NT2/D1 (cell line): ENCODE data around the gene HCFC1.

Source experiments
- DNase-seq: peaks from one replicate; pipeline ENCODE4 v3.0.0-alpha.2; 2011; ENCODE audit warnings: low read depth, low spot score
- H3K27me3 ChIP-seq: 2 replicates; pipeline ENCODE4 v1.6.0; 2011; ENCODE audit warnings: mild to moderate bottlenecking; ENCODE audit not compliant: insufficient read length, insufficient read depth
- H3K36me3 ChIP-seq: 2 replicates; pipeline ENCODE4 v1.6.1; 2011; ENCODE audit warnings: mild to moderate bottlenecking, low read length, mixed read lengths; ENCODE audit not compliant: insufficient read depth, insufficient read length
- H3K4me1 ChIP-seq: 2 replicates; pipeline ENCODE4 v1.5.1; 2011; ENCODE audit not compliant: insufficient read depth, insufficient read length
- H3K4me3 ChIP-seq: 2 replicates; pipeline ENCODE4 v1.5.1; 2011; ENCODE audit warnings: low read depth; ENCODE audit not compliant: insufficient read length
- H3K9ac ChIP-seq: 2 replicates; pipeline ENCODE4 v1.6.0; 2011; ENCODE audit warnings: low read depth; ENCODE audit not compliant: insufficient read length
- H3K9me3 ChIP-seq: 2 replicates; pipeline ENCODE4 v1.5.1; 2011; ENCODE audit warnings: mild to moderate bottlenecking, low read length; ENCODE audit not compliant: insufficient read depth
- SUZ12 ChIP-seq: IDR thresholded peaks from 2 replicates; pipeline ENCODE4 v1.6.1; 2011; ENCODE audit not compliant: insufficient read length, insufficient read depth; ENCODE audit errors: extremely low read depth
- YY1 ChIP-seq: IDR thresholded peaks from 2 replicates; pipeline ENCODE4 v1.6.1; 2011; ENCODE audit not compliant: insufficient read length, insufficient read depth
- ZNF274 ChIP-seq: IDR thresholded peaks from 2 replicates; pipeline ENCODE4 v1.6.1; 2011; ENCODE audit warnings: mild to moderate bottlenecking, low read depth, low read length

Gene HCFC1

DNA sequence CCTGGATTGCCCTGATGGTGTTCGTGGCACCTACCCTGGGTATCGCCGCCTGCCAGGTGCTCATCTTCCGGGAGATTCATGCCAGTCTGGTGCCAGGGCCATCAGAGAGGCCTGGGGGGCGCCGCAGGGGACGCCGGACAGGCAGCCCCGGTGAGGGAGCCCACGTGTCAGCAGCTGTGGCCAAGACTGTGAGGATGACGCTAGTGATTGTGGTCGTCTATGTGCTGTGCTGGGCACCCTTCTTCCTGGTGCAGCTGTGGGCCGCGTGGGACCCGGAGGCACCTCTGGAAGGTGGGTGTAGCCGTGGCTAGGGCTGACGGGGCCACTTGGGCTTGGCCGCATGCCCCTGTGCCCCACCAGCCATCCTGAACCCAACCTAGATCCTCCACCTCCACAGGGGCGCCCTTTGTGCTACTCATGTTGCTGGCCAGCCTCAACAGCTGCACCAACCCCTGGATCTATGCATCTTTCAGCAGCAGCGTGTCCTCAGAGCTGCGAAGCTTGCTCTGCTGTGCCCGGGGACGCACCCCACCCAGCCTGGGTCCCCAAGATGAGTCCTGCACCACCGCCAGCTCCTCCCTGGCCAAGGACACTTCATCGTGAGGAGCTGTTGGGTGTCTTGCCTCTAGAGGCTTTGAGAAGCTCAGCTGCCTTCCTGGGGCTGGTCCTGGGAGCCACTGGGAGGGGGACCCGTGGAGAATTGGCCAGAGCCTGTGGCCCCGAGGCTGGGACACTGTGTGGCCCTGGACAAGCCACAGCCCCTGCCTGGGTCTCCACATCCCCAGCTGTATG, 65.3 kb downstream of the HCFC1 start:
- TF ChIP-seq YY1 (no peak), SUZ12 (no peak), ZNF274 (no peak)
- no peaks in the 10 kb centered on the region for H3K36me3 ChIP-seq
- H3K4me1 ChIP-seq: peaks cover 4% of the 10 kb centered on the region
- H3K9me3 ChIP-seq: no peaks in the 10 kb centered on the region
- no peaks in the 10 kb centered on the region for H3K27me3 ChIP-seq
- no peak overlapping the region for H3K4me3 ChIP-seq
- no peak overlapping the region for H3K9ac ChIP-seq
- DNase-seq: no peak

DNA sequence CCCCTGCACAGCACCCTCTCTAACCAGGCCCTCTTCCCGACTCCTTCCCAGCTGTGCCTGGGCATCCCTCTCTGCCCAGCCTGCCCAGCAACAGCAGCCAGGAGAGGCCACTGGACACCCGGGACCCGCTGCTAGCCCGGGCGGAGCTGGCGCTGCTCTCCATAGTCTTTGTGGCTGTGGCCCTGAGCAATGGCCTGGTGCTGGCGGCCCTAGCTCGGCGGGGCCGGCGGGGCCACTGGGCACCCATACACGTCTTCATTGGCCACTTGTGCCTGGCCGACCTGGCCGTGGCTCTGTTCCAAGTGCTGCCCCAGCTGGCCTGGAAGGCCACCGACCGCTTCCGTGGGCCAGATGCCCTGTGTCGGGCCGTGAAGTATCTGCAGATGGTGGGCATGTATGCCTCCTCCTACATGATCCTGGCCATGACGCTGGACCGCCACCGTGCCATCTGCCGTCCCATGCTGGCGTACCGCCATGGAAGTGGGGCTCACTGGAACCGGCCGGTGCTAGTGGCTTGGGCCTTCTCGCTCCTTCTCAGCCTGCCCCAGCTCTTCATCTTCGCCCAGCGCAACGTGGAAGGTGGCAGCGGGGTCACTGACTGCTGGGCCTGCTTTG, 66.0 kb downstream of the HCFC1 start:
- Histone ChIP-seq H3K27me3 (no peaks in the 10 kb centered on the region), H3K4me3 (no peak overlapping the region), H3K4me1 (peaks cover 5% of the 10 kb centered on the region), H3K9me3 (no peaks in the 10 kb centered on the region), H3K36me3 (no peaks in the 10 kb centered on the region), H3K9ac (no peak overlapping the region)
- no peak for TF ChIP-seq SUZ12
- TF ChIP-seq YY1: no peak
- no peak for DNase-seq

DNA sequence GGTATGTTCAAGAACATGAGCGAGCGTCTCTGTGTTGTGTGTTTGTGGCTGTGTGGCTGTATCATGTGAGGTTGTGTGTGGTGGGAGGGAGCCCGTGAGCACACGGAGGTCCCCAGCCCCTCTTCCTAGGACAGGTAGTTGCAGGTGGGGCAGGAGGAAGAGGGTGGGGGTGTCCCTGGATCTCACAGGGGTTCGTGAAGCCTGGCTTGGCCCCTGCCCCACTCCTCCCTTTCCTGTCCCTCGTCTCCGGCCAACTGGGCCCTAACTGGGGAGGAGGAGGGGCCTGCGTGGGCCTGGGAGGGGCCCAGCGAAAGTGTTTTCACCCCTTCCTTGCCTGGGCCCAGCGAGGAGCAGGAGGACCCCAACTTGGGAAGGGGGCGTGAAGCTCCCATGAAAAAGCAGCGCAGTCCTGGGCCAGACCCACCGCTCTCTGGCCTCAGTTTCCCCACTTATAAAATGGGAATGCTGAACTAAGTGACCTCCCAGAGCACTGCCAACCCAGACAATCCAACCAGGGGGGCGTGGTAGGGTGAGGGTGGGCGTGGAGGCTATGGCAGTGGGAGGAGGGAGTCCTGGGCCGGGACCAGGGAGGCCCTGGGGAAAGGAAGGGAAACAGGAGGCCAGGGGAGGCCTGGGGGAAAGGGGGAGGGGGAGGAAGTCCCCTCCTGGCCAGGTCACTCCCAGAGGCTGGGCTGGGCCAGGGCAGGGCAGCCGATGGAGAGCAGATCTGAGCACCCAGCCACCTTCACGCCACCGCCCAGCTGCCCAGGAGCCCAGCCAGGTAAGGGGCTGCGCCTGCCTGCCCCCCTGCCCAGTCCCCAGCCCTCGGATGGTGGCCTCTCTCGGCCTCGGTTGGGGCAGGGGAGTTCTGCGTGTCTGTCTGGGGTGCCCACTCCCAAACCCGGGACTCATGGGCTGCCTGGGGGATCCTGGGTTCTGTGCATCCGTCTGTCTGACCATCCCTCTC, 67.3 kb downstream of the HCFC1 start, which contains the start of gene AVPR2:
Gene AVPR2 (plus strand): TSS at position 683 of the 967 bp plus-strand sequence. CDS start 473 bp downstream, outside the sequence.
- peaks cover 5% of the 10 kb centered on the region for H3K4me1 ChIP-seq

DNA sequence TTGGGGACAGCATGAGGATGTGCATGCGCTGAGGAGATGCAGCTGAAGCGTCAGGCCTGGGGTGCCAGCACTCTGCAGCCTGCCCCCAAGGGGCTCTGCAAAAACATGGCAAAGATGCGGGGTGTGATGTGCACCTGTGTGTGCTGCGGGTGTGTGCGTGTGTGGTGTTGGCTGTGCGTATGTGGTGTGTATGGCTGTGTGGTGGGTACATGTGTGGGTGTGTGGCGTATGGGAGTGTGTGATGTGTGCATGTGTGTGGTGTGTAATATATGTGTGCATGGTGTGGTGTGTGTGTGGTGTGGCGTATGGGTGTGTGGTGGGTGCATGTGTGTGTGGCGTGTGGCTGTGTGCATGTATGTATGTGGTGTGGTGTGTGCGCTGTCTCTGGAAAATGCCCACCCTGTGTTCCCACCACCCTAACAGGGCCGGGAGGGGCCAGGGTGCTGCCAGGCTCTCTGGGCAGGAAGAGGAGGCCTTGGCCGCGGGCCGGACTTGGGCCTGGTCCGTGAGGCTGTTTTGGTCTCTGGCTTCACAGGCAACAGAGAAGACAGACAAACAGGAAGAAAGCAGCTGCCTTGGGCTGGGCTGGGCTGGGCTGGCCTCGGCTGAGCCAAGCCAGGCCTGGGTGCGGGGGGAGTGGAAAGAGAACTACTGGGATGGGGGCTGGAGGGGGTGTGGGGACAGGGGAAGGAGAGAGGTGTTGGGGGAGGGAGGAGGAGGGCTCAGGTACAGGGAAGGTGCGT, 68.2 kb downstream of the HCFC1 start:
- no peak for TF ChIP-seq SUZ12
- no peak for TF ChIP-seq YY1
- TF ChIP-seq ZNF274: no peak
- H3K36me3 ChIP-seq: no peaks in the 10 kb centered on the region
- H3K4me1 ChIP-seq: peaks cover 5% of the 10 kb centered on the region
- H3K9me3 ChIP-seq: no peaks in the 10 kb centered on the region
- no peak overlapping the region for H3K4me3 ChIP-seq
- H3K27me3 ChIP-seq: no peaks in the 10 kb centered on the region
- no peak overlapping the region for H3K9ac ChIP-seq
- DNase-seq: no peak

More for the DNA sequence above, 67.3 kb downstream of the HCFC1 start, which contains the start of gene AVPR2:
- DNase-seq: no peak
- Histone ChIP-seq H3K9ac (no peak within 1 kb of the TSS), H3K36me3 (no peaks in the 10 kb centered on the region), H3K9me3 (no peaks in the 10 kb centered on the region), H3K27me3 (no peaks in the 10 kb centered on the region), H3K4me3 (no peak within 1 kb of the TSS)
- TF ChIP-seq YY1 (no peak), SUZ12 (no peak), ZNF274 (no peak)

DNA sequence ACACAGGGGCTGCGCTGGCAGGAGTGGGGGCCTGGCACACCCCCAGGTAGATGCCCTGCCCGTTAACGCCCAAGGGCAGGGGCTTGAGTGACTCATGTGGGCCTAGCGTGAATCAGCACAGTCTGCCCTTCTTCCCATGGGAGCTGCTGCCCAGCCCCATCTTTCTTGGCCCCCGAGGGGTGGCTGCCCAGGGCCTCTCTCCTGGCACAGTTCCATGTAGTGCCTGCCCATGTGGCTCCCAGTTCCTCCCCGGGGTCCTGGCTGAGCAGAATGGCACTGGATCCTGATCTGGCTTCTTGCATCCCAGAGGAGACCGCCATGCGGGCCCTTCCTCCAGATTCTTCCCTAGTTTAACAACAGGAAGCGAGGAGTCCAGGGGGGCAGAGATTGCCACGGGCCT, 69.2 kb downstream of the HCFC1 start:
- H3K4me1 ChIP-seq: peaks cover 5% of the 10 kb centered on the region

DNA sequence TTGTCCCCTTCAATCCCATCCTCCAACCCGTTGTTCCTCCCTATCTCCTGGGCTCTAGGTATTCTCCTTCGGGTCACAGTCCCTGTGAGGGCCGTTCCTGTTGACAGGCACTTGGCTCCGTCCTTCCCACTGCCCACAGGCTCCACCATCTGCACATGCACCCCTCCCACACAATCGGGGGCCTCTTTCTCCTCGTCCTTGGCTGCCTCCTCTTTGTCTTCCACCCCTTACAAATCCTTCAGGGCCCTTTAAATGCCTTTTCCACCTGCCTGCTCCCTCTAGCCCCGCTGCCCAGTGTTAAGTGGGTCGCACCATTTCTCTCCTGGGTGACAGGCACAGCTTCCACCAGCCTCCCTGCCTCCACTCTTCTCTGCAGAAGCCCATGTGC, 69.9 kb downstream of the HCFC1 start:
- Histone ChIP-seq H3K4me3 (no peak overlapping the region), H3K9ac (no peak overlapping the region), H3K4me1 (peaks cover 5% of the 10 kb centered on the region), H3K36me3 (no peaks in the 10 kb centered on the region), H3K9me3 (no peaks in the 10 kb centered on the region), H3K27me3 (no peaks in the 10 kb centered on the region)
- no peak for TF ChIP-seq ZNF274
- TF ChIP-seq SUZ12: no peak
- TF ChIP-seq YY1: no peak
- DNase-seq: no peak

More for the DNA sequence above, 69.2 kb downstream of the HCFC1 start:
- no peak for DNase-seq
- no peak for TF ChIP-seq SUZ12
- TF ChIP-seq YY1: no peak
- no peak for TF ChIP-seq ZNF274
- Histone ChIP-seq H3K9me3 (no peaks in the 10 kb centered on the region), H3K4me3 (no peak overlapping the region), H3K27me3 (no peaks in the 10 kb centered on the region), H3K9ac (no peak overlapping the region), H3K36me3 (no peaks in the 10 kb centered on the region)
